ENCODE measurements around the gene CDH5. TPM values are rescaled to one million over a fixed set of nuclear protein-coding genes. Genes with fewer than 3 reads are reported as not detected.

The CDH5 gene
- total and polyA plus RNA-seq, 4 donors = 5.5 to 21.9 (median 17.5) TPM

- TF ChIP-seq MAX (IDR thresholded peaks at IDR 0.05) (no peak), RXRA (IDR thresholded peaks at IDR 0.05) (no peak), CTCF (IDR thresholded peaks at IDR 0.05; ENCODE audit: low read depth, low read length, missing input control) (no peak)
These were observed 60.8 kb downstream of the CDH5 start, which contains the start of gene BEAN1 (continued) for GRCh38 chr16:66427036-66427860.

- no peak for DNase-seq (ENCODE audit: low spot score)
- H3K27ac ChIP-seq (ENCODE audit: low read depth in 1 of 2, low read length in 2 of 2) = no peak overlapping the region
- H3K9ac ChIP-seq (ENCODE audit: low read depth in 1 of 2, low read length in 2 of 2) = no peak overlapping the region
- 12% methylated on average over 40 of the region's 40 CpGs for WGBS
- H3K9me3 ChIP-seq (ENCODE audit: control insufficient read depth in 4 of 4, low read length in 3 of 4) = no peaks in the 10 kb centered on the region
- peaks cover 4 to 8% (median 6%) of the 10 kb centered on the region in 4 donors for H3K27me3 ChIP-seq (ENCODE audit: control insufficient read depth in 4 of 4, insufficient read depth in 4 of 4, low read length in 3 of 4)
- peaks cover 0 to 14% (median 9%) of the 10 kb centered on the region in 4 donors for H3K4me1 ChIP-seq (ENCODE audit: control insufficient read depth in 4 of 4, insufficient read depth in 4 of 4, low read length in 3 of 4)
- no peaks in the 10 kb centered on the region for H3K36me3 ChIP-seq (ENCODE audit: control insufficient read depth in 4 of 4, insufficient read depth in 3 of 4, low read depth in 1 of 4, low read length in 3 of 4)
- peak overlapping the region in 1 of 3 donors; percentile 56 for H3K4me3 ChIP-seq (ENCODE audit: low read depth in 1 of 3, low read length in 3 of 3)
- TF ChIP-seq MAX (IDR thresholded peaks at IDR 0.05) (no peak), FOXA2 (IDR thresholded peaks at IDR 0.05) (no peak), JUND (IDR thresholded peaks at IDR 0.05) (no peak), RXRA (IDR thresholded peaks at IDR 0.05) (no peak), CTCF (IDR thresholded peaks at IDR 0.05; ENCODE audit: low read depth, low read length, missing input control) (no peak), ATF3 (IDR thresholded peaks at IDR 0.05) (no peak), SP1 (IDR thresholded peaks at IDR 0.05) (no peak)
These were observed 61.6 kb downstream of the CDH5 start for GRCh38 chr16:66427871-66428681.

- peaks cover 4 to 8% (median 6%) of the 10 kb centered on the region in 4 donors for H3K27me3 ChIP-seq (ENCODE audit: control insufficient read depth in 4 of 4, insufficient read depth in 4 of 4, low read length in 3 of 4)
- 25% methylated on average over 11 of the region's 11 CpGs for WGBS
- no peak overlapping the region for H3K27ac ChIP-seq (ENCODE audit: low read depth in 1 of 2, low read length in 2 of 2)
- TF ChIP-seq NR2F2 (IDR thresholded peaks at IDR 0.05) (no peak), ZBTB33 (IDR thresholded peaks at IDR 0.05) (no peak), RAD21 (IDR thresholded peaks at IDR 0.05) (no peak), HNF4G (IDR thresholded peaks at IDR 0.05) (no peak), MAX (IDR thresholded peaks at IDR 0.05) (no peak), YY1 (IDR thresholded peaks at IDR 0.05) (no peak), FOXA2 (IDR thresholded peaks at IDR 0.05) (no peak), REST (IDR thresholded peaks at IDR 0.05) (no peak), FOXA1 (IDR thresholded peaks at IDR 0.05) (no peak), EGR1 (IDR thresholded peaks at IDR 0.05; ENCODE audit: low read depth in 2 of 2) (no peak), RXRA (IDR thresholded peaks at IDR 0.05) (no peak)
These were observed 62.3 kb downstream of the CDH5 start for GRCh38 chr16:66428682-66429251.

More at GRCh38 chr16:66428682-66429251, 62.3 kb downstream of the CDH5 start:
- Histone ChIP-seq H3K36me3 (ENCODE audit: control insufficient read depth in 4 of 4, insufficient read depth in 3 of 4, low read depth in 1 of 4, low read length in 3 of 4) (no peaks in the 10 kb centered on the region), H3K9me3 (ENCODE audit: control insufficient read depth in 4 of 4, low read length in 3 of 4) (no peaks in the 10 kb centered on the region), H3K4me1 (ENCODE audit: control insufficient read depth in 4 of 4, insufficient read depth in 4 of 4, low read length in 3 of 4) (peaks cover 0 to 14% (median 9%) of the 10 kb centered on the region in 4 donors), H3K4me3 (ENCODE audit: low read depth in 1 of 3, low read length in 3 of 3) (no peak overlapping the region), H3K9ac (ENCODE audit: low read depth in 1 of 2, low read length in 2 of 2) (no peak overlapping the region)
- DNase-seq (ENCODE audit: low spot score) = no peak
